HepG2 (cell line): Measurements from ENCODE around the gene LRRN2. TPM values are rescaled to one million over a fixed set of nuclear protein-coding genes. Genes with fewer than 3 reads are reported as not detected.

Experiments
- ATAC-seq: fragments of 200-7000 bp; cut with Tn5 transposase; 3 replicates; pipeline ENCODE4 v1.9.1; 2020; ENCODE audit warnings: mild to moderate bottlenecking, moderate library complexity
- BruUV-seq: library from RNA; stranded (reverse); fragments of 400-500 nt; replicated peaks from 2 replicates; lab custom pipeline; 2021; lab: Mats Ljungman, UMichigan
- CTCF ChIA-PET: fragments of 300-600 bp; formaldehyde crosslinking; extraction: SDS; loops from one replicate; lab custom pipeline; 2021; ENCODE audit warnings: low total read pairs, inconsistent platforms, low intra/inter-chr PET ratio; lab: Yijun Ruan, JAX
- POLR2A ChIA-PET: fragments of 350-600 bp; sonication (Branson Sonifier 250); formaldehyde crosslinking; loops from one replicate; lab custom pipeline; 2020; ENCODE audit warnings: antibody characterized with exemption, inconsistent platforms; lab: Yijun Ruan, JAX
- DNase-seq: peaks from one replicate; pipeline ENCODE4 v3.0.0-alpha.2; 2015; ENCODE audit warnings: low spot score
- FAIRE-seq: peaks from 3 replicates; lab custom pipeline; 2011; peaks lifted over from hg19 to GRCh38; lab: Jason Lieb, UNC
- H2AFZ ChIP-seq: one replicate; pipeline ENCODE4 v1.6.1; 2011; ENCODE audit warnings: low read length, inconsistent platforms
- H3K27ac ChIP-seq: fragments of 300-600 bp; 3 replicates; pipeline ENCODE4 v1.8.0; 2011; ENCODE audit warnings: mixed run types, mild to moderate bottlenecking, mixed read lengths, low read length, inconsistent platforms; ENCODE audit not compliant: insufficient read depth; ENCODE audit errors: extremely low read length
- H3K27me3 ChIP-seq, 2 experiments: fragments of 200-600 bp in 1 of 2; 2 replicates in 1 of 2; 3 replicates in 1 of 2; pipeline versions ENCODE4 v1.6.0 to v1.8.0; 2011; ENCODE audit warnings: low read length in 2 of 2, mild to moderate bottlenecking in 2 of 2, moderate library complexity in 2 of 2, inconsistent platforms in 1 of 2; ENCODE audit not compliant: insufficient read depth in 2 of 2, control insufficient read depth in 1 of 2
- H3K36me3 ChIP-seq, 2 experiments: fragments of 200-600 bp in 1 of 2; replicated peaks in 1 of 2; 2 replicates in 1 of 2; 3 replicates in 1 of 2; pipeline versions ENCODE4 v1.5.1 to v1.8.0; 2011; ENCODE audit warnings: low read length in 2 of 2, inconsistent platforms in 1 of 2; ENCODE audit not compliant: insufficient read depth in 2 of 2, control insufficient read depth in 1 of 2
- H3K4me1 ChIP-seq: 2 replicates; pipeline ENCODE4 v1.5.1; 2012; ENCODE audit warnings: low read length, inconsistent platforms; ENCODE audit not compliant: insufficient read depth
- H3K4me2 ChIP-seq: 2 replicates; pipeline ENCODE4 v1.6.0; 2011; ENCODE audit warnings: low read depth, low read length, inconsistent platforms
- H3K4me3 ChIP-seq, 3 experiments: fragments of 200-600 bp in 1 of 3; sonication (generic), shearing (Covaris generic) in 1 of 3; replicated peaks in 1 of 3; 2 replicates each; pipeline ENCODE4 v1.5.1; 2011 to 2016; ENCODE audit warnings: low read length in 3 of 3, inconsistent platforms in 2 of 3, low read depth in 2 of 3, mild to moderate bottlenecking in 2 of 3, control low read depth in 1 of 3, mixed read lengths in 1 of 3; ENCODE audit not compliant: insufficient read depth in 1 of 3
- H3K79me2 ChIP-seq: one replicate; pipeline ENCODE4 v1.6.1; 2011; ENCODE audit warnings: low read length, inconsistent platforms; ENCODE audit not compliant: insufficient read depth
- H3K9ac ChIP-seq: 2 replicates; pipeline ENCODE4 v1.6.0; 2011; ENCODE audit warnings: mild to moderate bottlenecking, low read depth, low read length, inconsistent platforms; ENCODE audit not compliant: insufficient read depth
- H3K9me3 ChIP-seq: 2 replicates; pipeline ENCODE4 v1.5.1; 2012; ENCODE audit warnings: mild to moderate bottlenecking, low read length
- H4K20me1 ChIP-seq: 2 replicates; pipeline ENCODE4 v1.6.0; 2011; ENCODE audit warnings: inconsistent platforms, mild to moderate bottlenecking, low read length, moderate library complexity; ENCODE audit not compliant: insufficient read depth
- KDM2A ChIP-seq: sonication (generic); formaldehyde crosslinking; IDR thresholded peaks from 2 replicates; pipeline ENCODE4 v1.4.0; 2020; ENCODE audit warnings: low read depth, missing genetic modification reagents, borderline replicate concordance
- KLF12 ChIP-seq: sonication (generic); formaldehyde crosslinking; IDR thresholded peaks from 2 replicates; pipeline ENCODE4 v1.4.0; 2020; ENCODE audit warnings: missing genetic modification reagents, borderline replicate concordance
- NR2F1 ChIP-seq, 2 experiments: fragments of 450-650 bp in 1 of 2; formaldehyde crosslinking in 1 of 2; IDR thresholded peaks; 2 replicates each; pipeline versions ENCODE4 v1.5.0 to v1.6.1; 2016 to 2020; ENCODE audit warnings: mild to moderate bottlenecking in 1 of 2, missing compliant biosample characterization in 1 of 2, missing genetic modification reagents in 1 of 2, moderate library complexity in 1 of 2
- PHF5A ChIP-seq: IDR thresholded peaks from one replicate; pipeline ENCODE4 v1.6.1; 2018; ENCODE audit warnings: low read depth, missing genetic modification reagents; ENCODE audit not compliant: unreplicated experiment
- RBM22 ChIP-seq: fragments of 200-400 bp; formaldehyde crosslinking; optimal IDR thresholded peaks from 2 replicates; pipeline ENCODE3; 2017; ENCODE audit warnings: mild to moderate bottlenecking, low read length, moderate library complexity
- SYNCRIP ChIP-seq: fragments of 200-400 bp; formaldehyde crosslinking; IDR thresholded peaks from 2 replicates; pipeline ENCODE4 v1.6.1; 2018; ENCODE audit warnings: mild to moderate bottlenecking, low read depth, low read length; ENCODE audit not compliant: insufficient read depth
- ZC3H4 ChIP-seq: sonication (generic); formaldehyde crosslinking; IDR thresholded peaks from 2 replicates; pipeline ENCODE4 v1.4.0; 2020; ENCODE audit warnings: missing genetic modification reagents, borderline replicate concordance
- ZFX ChIP-seq: sonication (generic); formaldehyde crosslinking; IDR thresholded peaks from 2 replicates; pipeline ENCODE4 v1.4.0; 2020; ENCODE audit warnings: mild to moderate bottlenecking, low read depth, missing genetic modification reagents, moderate library complexity
- ZNF292 ChIP-seq: sonication (generic); formaldehyde crosslinking; IDR thresholded peaks from 2 replicates; pipeline ENCODE4 v1.8.1; 2022; ENCODE audit warnings: mild to moderate bottlenecking, low read depth, missing genetic modification reagents, borderline replicate concordance
- ZNF564 ChIP-seq: sonication (generic); formaldehyde crosslinking; IDR thresholded peaks from 2 replicates; pipeline ENCODE4 v1.8.1; 2023; ENCODE audit warnings: mild to moderate bottlenecking, missing genetic modification reagents
- in situ Hi-C: cut with HindIII; loops from 2 replicates; pipeline ENCODE4 v1.10.0; 2017; ENCODE audit warnings: low pct_unique_long_range_greater_than_20kb; ENCODE audit not compliant: extremely low pct_ligation_motif_present
- intact Hi-C: fragments of 100-400 bp; cut with micrococcal nuclease; formaldehyde crosslinking; loops from one replicate; pipeline ENCODE4 v1.10.0; 2022; ENCODE audit not compliant: unreplicated experiment
- polyA plus RNA-seq, 8 experiments: library from polyadenylated mRNA; depleted of rRNA in 3 of 8; stranded (reverse) in 7 of 8; unstranded in 1 of 8; fragments of >200 nt; fragmentation: Illumina TruSeq in 4 of 8; extraction: Trizol in 4 of 8; gene quantifications; 2 replicates each; pipeline versions ENCODE4 v1.2.1 to v1.2.3, GENCODE V29; 2011 to 2016; ENCODE audit warnings: low read depth in 4 of 8, missing spikeins in 1 of 8, mixed read lengths in 1 of 8; ENCODE audit not compliant: insufficient read depth in 1 of 8
- total RNA-seq, 5 experiments: library from RNA; depleted of rRNA; stranded (reverse); fragments of >200 nt; fragmentation: Illumina TruSeq; extraction: Trizol; gene quantifications; 2 replicates each; pipeline ENCODE4 v1.2.3, GENCODE V29; 2016; ENCODE audit warnings: low read depth in 1 of 5
- TF ChIP-seq, protein P1 (sequence below): sonication (generic); formaldehyde crosslinking; IDR thresholded peaks from 2 replicates; pipeline ENCODE4 v1.4.0; 2020; ENCODE audit warnings: missing genetic modification reagents, borderline replicate concordance

The LRRN2 gene
- total and polyA plus RNA-seq, 2 of the 13 experiments (the other 11 are each of a cell fraction or from before 2014, with no cell fraction given) = not detected

DNA sequence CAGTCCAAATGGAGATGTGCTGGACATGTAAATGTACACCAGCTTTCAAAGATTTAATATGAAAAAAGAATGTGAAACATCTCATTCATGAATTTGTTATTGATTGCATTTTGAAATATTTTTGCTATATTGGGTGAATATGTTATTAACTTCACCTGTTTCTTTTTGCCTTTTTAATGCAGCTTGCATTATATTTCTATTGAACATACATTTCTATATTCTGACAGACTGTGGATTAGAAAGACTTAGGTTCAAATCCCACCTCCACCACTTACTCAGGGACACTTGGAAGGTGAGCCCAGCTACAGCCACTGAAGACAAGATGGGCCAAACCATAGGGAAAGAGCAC, 37.8 kb downstream of the LRRN2 start:
- BruUV-seq = no TSS peak
- in situ Hi-C loops = no loop called here
- H3K9me3 ChIP-seq = no peaks in the 10 kb centered on the region
- intact Hi-C loops = no loop called here
- no peaks in the 10 kb centered on the region for H3K79me2 ChIP-seq
- no peak overlapping the region for H3K4me2 ChIP-seq
- H2AFZ ChIP-seq = no peak overlapping the region
- no peak for TF ChIP-seq ZC3H4
- TF ChIP-seq RBM22 = no peak
- TF ChIP-seq ZNF564 = no peak
- TF ChIP-seq ZNF292 = no peak
- no peak for TF ChIP-seq NR2F1 (CRISPR knock-in tag; IDR thresholded peaks at IDR 0.05)
- TF ChIP-seq ZFX (CRISPR knock-in tag) = no peak
- TF ChIP-seq, protein P1, sequence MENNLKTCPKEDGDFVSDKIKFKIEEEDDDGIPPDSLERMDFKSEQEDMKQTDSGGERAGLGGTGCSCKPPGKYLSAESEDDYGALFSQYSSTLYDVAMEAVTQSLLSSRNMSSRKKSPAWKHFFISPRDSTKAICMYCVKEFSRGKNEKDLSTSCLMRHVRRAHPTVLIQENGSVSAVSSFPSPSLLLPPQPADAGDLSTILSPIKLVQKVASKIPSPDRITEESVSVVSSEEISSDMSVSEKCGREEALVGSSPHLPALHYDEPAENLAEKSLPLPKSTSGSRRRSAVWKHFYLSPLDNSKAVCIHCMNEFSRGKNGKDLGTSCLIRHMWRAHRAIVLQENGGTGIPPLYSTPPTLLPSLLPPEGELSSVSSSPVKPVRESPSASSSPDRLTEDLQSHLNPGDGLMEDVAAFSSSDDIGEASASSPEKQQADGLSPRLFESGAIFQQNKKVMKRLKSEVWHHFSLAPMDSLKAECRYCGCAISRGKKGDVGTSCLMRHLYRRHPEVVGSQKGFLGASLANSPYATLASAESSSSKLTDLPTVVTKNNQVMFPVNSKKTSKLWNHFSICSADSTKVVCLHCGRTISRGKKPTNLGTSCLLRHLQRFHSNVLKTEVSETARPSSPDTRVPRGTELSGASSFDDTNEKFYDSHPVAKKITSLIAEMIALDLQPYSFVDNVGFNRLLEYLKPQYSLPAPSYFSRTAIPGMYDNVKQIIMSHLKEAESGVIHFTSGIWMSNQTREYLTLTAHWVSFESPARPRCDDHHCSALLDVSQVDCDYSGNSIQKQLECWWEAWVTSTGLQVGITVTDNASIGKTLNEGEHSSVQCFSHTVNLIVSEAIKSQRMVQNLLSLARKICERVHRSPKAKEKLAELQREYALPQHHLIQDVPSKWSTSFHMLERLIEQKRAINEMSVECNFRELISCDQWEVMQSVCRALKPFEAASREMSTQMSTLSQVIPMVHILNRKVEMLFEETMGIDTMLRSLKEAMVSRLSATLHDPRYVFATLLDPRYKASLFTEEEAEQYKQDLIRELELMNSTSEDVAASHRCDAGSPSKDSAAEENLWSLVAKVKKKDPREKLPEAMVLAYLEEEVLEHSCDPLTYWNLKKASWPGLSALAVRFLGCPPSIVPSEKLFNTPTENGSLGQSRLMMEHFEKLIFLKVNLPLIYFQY (CRISPR knock-in tag) = no peak
- TF ChIP-seq PHF5A (CRISPR knock-in tag) = no peak
- no peak for TF ChIP-seq SYNCRIP
- no peak for TF ChIP-seq KLF12 (CRISPR knock-in tag)
- no peak for TF ChIP-seq KDM2A (CRISPR knock-in tag)
- CTCF ChIA-PET = no interaction called here
- no peak overlapping the region for H3K9ac ChIP-seq
- DNase-seq = no peak
- peaks cover 0 to 25% of the 10 kb centered on the region in 2 experiments; a peak in 3 of 5 replicates for H3K27me3 ChIP-seq
- ATAC-seq = no peak
- H3K4me1 ChIP-seq = no peaks in the 10 kb centered on the region
- H3K27ac ChIP-seq = no peak overlapping the region
- H3K36me3 ChIP-seq = no peaks in the 10 kb centered on the region
- H4K20me1 ChIP-seq = no peaks in the 10 kb centered on the region
- POLR2A ChIA-PET = no interaction called here
- H3K4me3 ChIP-seq = no peak overlapping the region
- FAIRE-seq = no peak
